HuH-7 (cell line): ENCODE results near the gene HNRNPDL.
A peak's percentile ranks its signal among the peaks of the same experiment; 100 is the strongest.
"Not testable (repeated sequence)": the region's sequence is repeated elsewhere in the genome, so short reads cannot be mapped to it uniquely, and the experiment has no call there.

Experiments
- DNase-seq: peaks from one replicate; pipeline ENCODE4 v3.0.0; 2011; ENCODE audit warnings: low spot score

Gene HNRNPDL

GRCh38 chr4:82386312-82386711 is 44.0 kb downstream of the HNRNPDL start:
- not testable (repeated sequence) for DNase-seq

GRCh38 chr4:82382751-82383150 is 47.5 kb downstream of the HNRNPDL start:
- no peak for DNase-seq

GRCh38 chr4:82381661-82382296 is 48.5 kb downstream of the HNRNPDL start:
- no peak for DNase-seq

- no peak for DNase-seq
Measured at GRCh38 chr4:82381235-82381634, 49.0 kb downstream of the HNRNPDL start.

- DNase-seq: no peak
Measured at GRCh38 chr4:82380831-82381230, 49.4 kb downstream of the HNRNPDL start.

GRCh38 chr4:82380344-82380743 is 49.9 kb downstream of the HNRNPDL start:
- no peak for DNase-seq

GRCh38 chr4:82376109-82376508 is 54.2 kb downstream of the HNRNPDL start:
- DNase-seq: no peak

- DNase-seq: peak; percentile 87
Measured at GRCh38 chr4:82373816-82374625, 56.2 kb downstream of the HNRNPDL start, which contains the start of gene HNRNPD. HNRNPD (minus strand) TSS chr4:82373991; CDS start chr4:82373678, 313 bp downstream.

- no peak for DNase-seq
Measured at GRCh38 chr4:82373486-82373815, 56.8 kb downstream of the HNRNPDL start.
